Right cardiac atrium (tissue), 5 donors: ENCODE results near the gene PBX1. TPM values are rescaled to one million over a fixed set of nuclear protein-coding genes. Genes with fewer than 3 reads are reported as not detected.
"Not testable (repeated sequence)": the region's sequence is repeated elsewhere in the genome, so short reads cannot be mapped to it uniquely, and the experiment has no call there.

ENCODE experiments used
- ATAC-seq, 2 donors: fragments of 200-7000 bp; cut with Tn5 transposase; one replicate each; pipeline versions ENCODE4 v1.8.0 to v1.9.1; 2020; ENCODE audit warnings: moderate library complexity in 2 of 2, mild to moderate bottlenecking in 1 of 2
- DNase-seq, 3 donors: peaks; one replicate each; pipeline ENCODE4 v3.0.0-alpha.2; 2020
- H3K27ac ChIP-seq: one replicate; pipeline ENCODE4 v1.5.1; 2013; ENCODE audit warnings: mild to moderate bottlenecking, low read length, control low read depth, moderate library complexity
- H3K27me3 ChIP-seq: one replicate; pipeline ENCODE4 v1.6.1; 2013; ENCODE audit not compliant: control insufficient read depth, insufficient read depth
- H3K4me1 ChIP-seq: one replicate; pipeline ENCODE4 v1.6.1; 2013; ENCODE audit warnings: low read length; ENCODE audit not compliant: control insufficient read depth, insufficient read depth
- H3K4me3 ChIP-seq: one replicate; pipeline ENCODE4 v1.5.1; 2013; ENCODE audit warnings: low read length, control low read depth
- H3K9me3 ChIP-seq: one replicate; pipeline ENCODE4 v1.6.1; 2013; ENCODE audit warnings: low read length; ENCODE audit not compliant: control insufficient read depth
- WGBS: extraction: QIAGEN DNeasy Blood & Tissue Kit; methylation state at CpG from one replicate; pipeline ENCODE4 v1.1.7; 2013; 5-methylcytosine and 5-hydroxymethylcytosine counted together
- intact Hi-C, 4 donors: fragments of 100-400 bp; cut with DNase I; formaldehyde crosslinking; loops; one replicate each; pipeline versions ENCODE4 v1.11.0 to v1.14.0; 2022 to 2023
- polyA plus RNA-seq: library from polyadenylated mRNA; stranded (reverse); fragments of 200-250 nt; gene quantifications from one replicate; pipeline ENCODE4 v1.2.3, GENCODE V29; 2013
- total RNA-seq, 4 donors: library from RNA; stranded (reverse); fragmentation: NEBNext Ultra II Directional; extraction: Animal tissue kit (Norgen Biotek cat#: 25700); gene quantifications; one replicate each; pipeline ENCODE4 v1.2.1, GENCODE V29; 2021
- donor health status: healthy with polysubstance abuse.
- donor health status: DM: no; HTN: yes; CAD: no.
- donor health status: DM: no; HTN: no; CAD: no.
- donor health status: DM: no; HTN: yes; CAD: no; lungs with severe emphysema.
- donor health status: DM: yes; HTN: yes; CAD: no.

PBX1 gene
- total and polyA plus RNA-seq, 5 donors: 19.8 to 81.6 (median 76.8) TPM

GRCh38 chr1:164603805-164604204, 44.8 kb downstream of the PBX1 start:
- ATAC-seq, H3K9me3 ChIP-seq, H3K4me3 ChIP-seq, H3K4me1 ChIP-seq, H3K27ac ChIP-seq, DNase-seq, H3K27me3 ChIP-seq: not testable (repeated sequence)
- intact Hi-C loops: loop anchor here in 1 of 4 donors (5.0 kb wide), 1 partner anchor 37 kb away; no protein-coding TSS in a partner anchor
- WGBS: 96% methylated on average over 4 of the region's 4 CpGs

GRCh38 chr1:164604541-164604940, 45.6 kb downstream of the PBX1 start:
- WGBS: 74% methylated on average over 2 of the region's 2 CpGs
- intact Hi-C loops: loop anchor here in 1 of 4 donors (5.0 kb wide), 1 partner anchor 37 kb away; no protein-coding TSS in a partner anchor
- H3K4me3 ChIP-seq: no peak overlapping the region
- H3K4me1 ChIP-seq: peaks cover 7% of the 10 kb centered on the region
- H3K9me3 ChIP-seq: no peaks in the 10 kb centered on the region
- H3K27ac ChIP-seq: no peak overlapping the region
- no peak for ATAC-seq
- no peak for DNase-seq
- H3K27me3 ChIP-seq: no peaks in the 10 kb centered on the region

DNA sequence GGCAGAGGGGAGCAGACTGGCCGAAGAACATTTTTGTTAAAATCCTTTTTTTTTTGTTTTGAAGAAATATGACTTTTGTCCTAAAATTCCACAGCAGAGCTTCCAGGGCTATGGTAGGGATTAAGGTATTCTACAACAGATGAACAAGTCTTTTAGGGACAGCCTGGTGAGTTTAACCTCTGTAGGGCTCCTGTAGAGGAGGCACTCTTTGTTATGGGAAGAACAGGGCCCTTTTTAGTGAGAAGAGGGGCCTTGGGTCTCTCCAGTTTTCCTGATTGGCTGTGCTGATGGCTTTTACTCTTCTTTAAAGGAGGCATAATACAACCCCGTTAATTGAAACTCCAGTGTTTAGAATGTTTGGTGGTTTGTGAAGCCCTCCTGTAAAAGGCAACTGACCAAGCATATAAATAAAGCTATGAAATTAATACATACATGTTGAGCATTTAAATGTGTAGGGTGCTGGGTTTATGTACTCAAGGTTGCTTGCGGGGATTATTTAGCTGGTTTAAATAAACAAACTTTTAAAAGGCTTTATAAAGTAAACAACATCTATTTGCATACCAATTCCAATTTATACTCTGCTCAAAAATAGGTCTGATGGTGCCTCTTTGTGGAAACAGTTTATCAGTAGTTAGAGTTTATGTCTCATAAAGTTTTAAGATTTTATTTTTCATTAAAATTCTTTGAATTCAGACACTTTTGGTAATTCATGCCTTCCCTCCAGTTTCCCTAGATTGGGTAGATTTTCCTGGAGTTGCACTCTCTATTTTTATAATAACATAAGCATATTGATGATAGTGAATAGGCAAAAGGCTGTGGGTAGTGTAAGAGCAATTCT, 46.5 kb downstream of the PBX1 start:
- intact Hi-C loops: no loop called here
- no peaks in the 10 kb centered on the region for H3K9me3 ChIP-seq
- DNase-seq (no peak), ATAC-seq (no peak)
- peaks cover 10% of the 10 kb centered on the region for H3K4me1 ChIP-seq
- no peak overlapping the region for H3K27ac ChIP-seq
- H3K4me3 ChIP-seq: no peak overlapping the region
- no peaks in the 10 kb centered on the region for H3K27me3 ChIP-seq
- WGBS: 95% methylated on average over 3 of the region's 3 CpGs

GRCh38 chr1:164607351-164607750, 48.4 kb downstream of the PBX1 start:
- Histone ChIP-seq H3K4me1 (peaks cover 16% of the 10 kb centered on the region), H3K4me3 (no peak overlapping the region), H3K27ac (no peak overlapping the region), H3K27me3 (no peaks in the 10 kb centered on the region), H3K9me3 (no peaks in the 10 kb centered on the region)
- intact Hi-C loops: no loop called here
- ATAC-seq: no peak
- WGBS: 74% methylated on average over 3 of the region's 3 CpGs
- no peak for DNase-seq

DNA sequence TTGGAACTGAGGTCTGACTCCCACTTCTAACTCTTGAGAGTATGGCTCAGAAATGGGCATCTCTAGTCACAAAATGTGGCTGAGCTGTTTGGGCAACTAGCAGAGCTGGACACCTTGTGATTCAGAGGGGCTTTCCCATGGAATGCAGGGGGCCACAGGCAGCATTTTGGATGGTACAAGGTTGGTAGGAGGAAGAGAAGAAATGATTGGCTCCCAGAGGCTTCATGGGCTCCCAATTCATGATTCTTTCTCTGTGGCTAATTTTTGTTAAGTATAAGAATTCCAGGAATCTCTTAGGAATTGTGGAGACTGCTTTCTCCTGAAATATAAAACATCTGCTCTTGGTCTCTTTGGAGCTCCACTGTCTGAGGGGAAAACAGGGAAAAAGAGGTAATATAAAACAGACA, 49.7 kb downstream of the PBX1 start:
- peaks cover 20% of the 10 kb centered on the region for H3K4me1 ChIP-seq
- no peak overlapping the region for H3K4me3 ChIP-seq
- intact Hi-C loops: no loop called here
- DNase-seq: no peak
- ATAC-seq: no peak
- H3K9me3 ChIP-seq: no peaks in the 10 kb centered on the region
- no peaks in the 10 kb centered on the region for H3K27me3 ChIP-seq
- H3K27ac ChIP-seq: no peak overlapping the region

DNA sequence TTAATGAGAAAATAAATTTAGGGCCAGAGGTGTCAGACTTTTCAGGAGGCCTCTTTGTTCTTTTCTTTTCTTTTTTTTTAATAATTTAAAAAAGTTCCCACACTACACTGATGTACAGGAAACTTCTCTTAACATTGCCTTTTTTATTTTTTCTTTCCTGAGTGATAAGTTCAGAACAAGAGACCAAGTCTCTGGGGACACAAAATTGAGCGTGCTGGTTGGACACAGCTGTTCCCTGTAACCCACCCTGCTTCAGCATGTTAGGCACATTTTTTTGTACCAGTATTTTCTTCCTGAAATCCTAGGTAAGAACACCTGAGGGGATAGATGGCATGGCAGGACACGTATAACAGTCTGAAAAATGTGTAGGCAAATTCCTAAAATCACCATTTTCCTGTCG, 50.1 kb downstream of the PBX1 start:
- WGBS: 67% methylated on average over 3 of the region's 3 CpGs
- Histone ChIP-seq H3K4me3 (no peak overlapping the region), H3K9me3 (no peaks in the 10 kb centered on the region), H3K27me3 (no peaks in the 10 kb centered on the region), H3K27ac (no peak overlapping the region), H3K4me1 (peaks cover 20% of the 10 kb centered on the region)
- ATAC-seq: peak; percentile 8 to 23
- intact Hi-C loops: no loop called here
- DNase-seq: no peak

DNA sequence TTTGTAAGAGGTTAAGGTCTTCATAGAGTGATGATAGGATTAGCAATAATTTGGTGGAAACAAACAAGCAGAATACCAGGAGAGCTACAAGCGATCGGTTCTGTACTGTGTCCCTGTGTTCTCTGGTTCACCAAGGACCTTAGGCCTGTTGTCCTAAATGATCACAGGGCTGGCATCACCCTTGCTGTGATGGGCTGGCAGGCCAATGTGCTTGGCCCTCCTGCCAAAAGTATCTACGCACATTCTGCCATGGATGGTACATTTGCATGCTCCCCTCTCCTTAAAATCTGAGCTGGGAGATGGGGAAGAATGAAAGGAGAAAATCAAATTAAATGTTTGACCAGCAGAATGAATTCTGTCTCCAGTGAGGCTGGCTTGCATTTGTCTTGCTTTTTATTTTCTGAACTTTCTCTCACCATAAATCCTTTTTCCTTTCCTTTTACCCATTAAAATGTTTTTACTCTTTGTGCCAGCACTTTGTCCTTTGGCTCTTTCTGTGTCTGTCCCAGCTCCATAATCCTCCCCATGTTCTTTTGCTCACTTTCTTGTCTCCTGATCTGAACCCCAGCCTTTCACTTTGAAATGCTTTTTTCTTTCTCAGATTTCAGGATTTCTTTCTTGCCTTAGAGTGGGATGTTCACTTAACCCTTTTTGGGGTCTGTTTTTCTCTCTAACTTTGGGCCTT, 51.7 kb downstream of the PBX1 start:
- Histone ChIP-seq H3K4me3 (no peak overlapping the region), H3K4me1 (peaks cover 19% of the 10 kb centered on the region), H3K9me3 (no peaks in the 10 kb centered on the region), H3K27ac (peak overlapping the region; percentile 80), H3K27me3 (no peaks in the 10 kb centered on the region)
- 66% methylated on average over 3 of the region's 3 CpGs for WGBS
- no peak for DNase-seq
- ATAC-seq: peak; percentile 51 to 63
- intact Hi-C loops: loop anchor here in 1 of 4 donors (10.0 kb wide), 1 partner anchor 46 kb away; no protein-coding TSS in a partner anchor

DNA sequence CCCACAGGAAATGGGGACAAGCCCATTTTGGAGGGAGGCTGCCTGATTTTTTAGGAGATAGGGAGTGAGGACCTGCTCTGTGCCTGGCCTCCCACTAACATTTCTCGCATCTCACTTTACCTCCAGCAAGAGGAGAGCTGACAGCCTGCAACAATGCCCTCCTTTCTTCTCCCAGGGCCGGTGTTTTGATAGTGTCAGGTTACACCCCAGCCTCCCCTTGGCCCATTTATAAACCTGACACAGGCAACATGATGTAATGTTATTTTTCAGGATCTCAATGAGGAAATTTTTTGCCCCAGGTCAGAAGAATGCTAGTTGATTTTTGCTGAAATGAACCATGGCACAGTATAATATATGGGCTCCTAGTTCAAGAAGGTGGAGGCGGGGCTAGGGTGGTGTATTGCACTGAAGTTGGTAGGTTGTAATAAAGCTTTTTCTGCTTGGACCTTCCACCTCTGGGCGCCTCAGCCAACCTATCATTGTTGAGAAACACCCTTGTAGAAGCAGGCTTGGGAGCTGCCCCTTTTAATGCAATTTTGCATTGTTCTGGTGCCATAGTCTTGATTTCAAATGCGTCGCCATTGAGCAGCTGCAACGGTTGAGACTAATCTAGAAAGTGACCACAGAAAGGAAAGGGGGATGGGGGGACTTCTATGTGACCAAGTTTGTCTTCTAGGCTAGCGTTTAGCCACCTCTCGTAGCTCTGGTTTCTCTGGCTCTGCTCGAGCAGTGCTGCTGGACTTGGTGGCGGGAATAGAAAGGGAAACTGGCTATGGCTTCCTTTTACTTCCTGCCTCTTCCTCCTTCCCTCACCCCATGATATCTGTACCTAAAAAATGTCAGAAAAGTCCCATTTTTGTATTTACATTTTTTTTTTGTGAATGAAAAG, 53.0 kb downstream of the PBX1 start:
- H3K9me3 ChIP-seq: no peaks in the 10 kb centered on the region
- DNase-seq (no peak), ATAC-seq (peak; percentile 60 to 85)
- no peak overlapping the region for H3K4me3 ChIP-seq
- H3K27ac ChIP-seq: peak overlapping the region; percentile 70
- intact Hi-C loops: loop anchor here in 1 of 4 donors (10.0 kb wide), 1 partner anchor 47 kb away; no protein-coding TSS in a partner anchor
- no peaks in the 10 kb centered on the region for H3K27me3 ChIP-seq
- H3K4me1 ChIP-seq: peaks cover 20% of the 10 kb centered on the region
- WGBS: 77% methylated on average over 11 of the region's 11 CpGs

- Histone ChIP-seq H3K4me3 (no peak overlapping the region), H3K27ac (peak overlapping the region; percentile 36), H3K9me3 (no peaks in the 10 kb centered on the region), H3K4me1 (peaks cover 23% of the 10 kb centered on the region), H3K27me3 (no peaks in the 10 kb centered on the region)
- 80% methylated on average over 3 of the region's 3 CpGs for WGBS
- ATAC-seq: peak in 1 of 2 donors; percentile 31
- intact Hi-C loops: loop anchor here in 1 of 4 donors (10.0 kb wide), 1 partner anchor 48 kb away; no protein-coding TSS in a partner anchor
- DNase-seq: no peak
Observed at GRCh38 chr1:164613176-164613575, 54.2 kb downstream of the PBX1 start.

- DNase-seq: no peak
- Histone ChIP-seq H3K27ac (no peak overlapping the region), H3K9me3 (no peaks in the 10 kb centered on the region), H3K27me3 (no peaks in the 10 kb centered on the region), H3K4me3 (no peak overlapping the region), H3K4me1 (peaks cover 27% of the 10 kb centered on the region)
- no peak for ATAC-seq
- intact Hi-C loops: loop anchor here in 1 of 4 donors (10.0 kb wide), 1 partner anchor 50 kb away; no protein-coding TSS in a partner anchor
- 76% methylated on average over 6 of the region's 6 CpGs for WGBS
Observed at GRCh38 chr1:164614316-164614715, 55.3 kb downstream of the PBX1 start.
